ENCODE measurements around the gene BMF. TPM values are rescaled to one million over a fixed set of nuclear protein-coding genes. Genes with fewer than 3 reads are reported as not detected.

Gene BMF
- total RNA-seq, 1 donor from 2014 or later, result 376 TPM

- H3K4me1 Mint-ChIP-seq, result peaks cover 42% of the 10 kb centered on the region
These were observed 68.4 kb downstream of the BMF start for GRCh38 chr15:40040293-40040635.

GRCh38 chr15:40038638-40039543, 69.8 kb downstream of the BMF start, which contains the start of gene SRP14:
TSS of gene SRP14 (minus strand) at chr15:40039181. CDS start at chr15:40039116, 65 bp downstream.
- H3K4me3 Mint-ChIP-seq, result peak within 1 kb of the TSS; percentile 99
- peaks cover 30% of the 10 kb centered on the region for H3K4me1 Mint-ChIP-seq

More at GRCh38 chr15:40040293-40040635, 68.4 kb downstream of the BMF start:
- H3K4me3 Mint-ChIP-seq, result peak overlapping the region; percentile 64
- H3K9me3 Mint-ChIP-seq, result no peaks in the 10 kb centered on the region
- intact Hi-C loops (cut with micrococcal nuclease), result loop anchor here (10.0 kb wide), 1 partner anchor 385 kb away; no protein-coding TSS in a partner anchor
- ATAC-seq (ENCODE audit: low read depth) (no peak), DNase-seq (no peak)
- POLR2A ChIA-PET, result interaction anchor here (0.8 to 13.9 kb wide), 7 partner anchors 7 to 268 kb away, joined by 5 to 1329 read pairs (median 9); partner anchors contain the start of genes BMF and PLCB2
- H3K27me3 Mint-ChIP-seq, result no peaks in the 10 kb centered on the region
- CTCF ChIA-PET, result interaction anchor here (1.4 to 11.2 kb wide), 4 partner anchors 63 to 234 kb away, joined by 4 to 519 read pairs (median 8); partner anchors contain the start of gene BMF
- H3K36me3 Mint-ChIP-seq (ENCODE audit: low read depth), result peaks cover 33% of the 10 kb centered on the region
- no peak for TF ChIP-seq CTCF (IDR thresholded peaks at IDR 0.05)
- peak overlapping the region; percentile 47 for H3K27ac Mint-ChIP-seq

GRCh38 chr15:40038275-40038637, 70.4 kb downstream of the BMF start:
- intact Hi-C loops (cut with micrococcal nuclease), result loop anchor here (5.0 kb wide), 3 partner anchors 106 to 404 kb away; partner anchors contain the start of genes BAHD1, EIF2AK4 and INAFM2

More at GRCh38 chr15:40038638-40039543, 69.8 kb downstream of the BMF start, which contains the start of gene SRP14:
- no peaks in the 10 kb centered on the region for H3K27me3 Mint-ChIP-seq
- no peak for TF ChIP-seq CTCF (IDR thresholded peaks at IDR 0.05)
- ChIA-PET CTCF (interaction anchor here (0.8 to 11.2 kb wide), 5 partner anchors 64 to 240 kb away, joined by 3 to 519 read pairs (median 7); partner anchors contain the start of gene BMF), POLR2A (interaction anchor here (0.5 to 13.9 kb wide), 13 partner anchors 9 to 552 kb away, joined by 3 to 1329 read pairs (median 4); partner anchors contain the start of genes ANKRD63, BMF and PLCB2)
- peaks cover 46% of the 10 kb centered on the region for H3K36me3 Mint-ChIP-seq (ENCODE audit: low read depth)
- intact Hi-C loops (cut with micrococcal nuclease), result loop anchor here (1.0 to 5.0 kb wide), 5 partner anchors 67 to 403 kb away; partner anchors contain the start of genes BAHD1, EIF2AK4, FSIP1 and INAFM2
- no peaks in the 10 kb centered on the region for H3K9me3 Mint-ChIP-seq
- ATAC-seq (ENCODE audit: low read depth) (peak; percentile 97), DNase-seq (peak; percentile 89)
- H3K27ac Mint-ChIP-seq, result peak within 1 kb of the TSS; percentile 95

More at GRCh38 chr15:40038275-40038637, 70.4 kb downstream of the BMF start:
- Mint-ChIP-seq H3K36me3 (ENCODE audit: low read depth) (peaks cover 50% of the 10 kb centered on the region), H3K27ac (peak overlapping the region; percentile 95), H3K4me3 (peak overlapping the region; percentile 99), H3K27me3 (no peaks in the 10 kb centered on the region), H3K9me3 (no peaks in the 10 kb centered on the region), H3K4me1 (peaks cover 30% of the 10 kb centered on the region)
- ATAC-seq (ENCODE audit: low read depth) (no peak), DNase-seq (no peak)
- no peak for TF ChIP-seq CTCF (IDR thresholded peaks at IDR 0.05)
- ChIA-PET CTCF (interaction anchor here (0.8 to 1.4 kb wide), 4 partner anchors 69 to 299 kb away, joined by 3 to 13 read pairs (median 5); no protein-coding TSS in a partner anchor), POLR2A (interaction anchor here (0.5 to 13.9 kb wide), 7 partner anchors 9 to 285 kb away, joined by 3 to 1329 read pairs (median 9); partner anchors contain the start of genes BMF and PLCB2)

Other genes with a start within 250 kb of the BMF start
- gene GPR176, start 188.6 kb downstream of the BMF start, total RNA-seq, result 0.12 TPM in 1 of 2 replicates, not detected in the other
- 22.8 and 24.5 TPM in 2 replicates for gene EIF2AK4, start 174.8 kb downstream of the BMF start, total RNA-seq
- 183 and 217 TPM in 2 replicates for gene SRP14, start 69.7 kb downstream of the BMF start, total RNA-seq
- 3.9 and 4.2 TPM in 2 replicates for gene BUB1B, start 52.2 kb upstream of the BMF start, total RNA-seq
- 0.34 and 0.40 TPM in 2 replicates for gene PAK6, start 130.2 kb upstream of the BMF start, total RNA-seq
- gene ANKRD63, start 174.2 kb upstream of the BMF start, total RNA-seq, result 0.32 TPM in 1 of 2 replicates, not detected in the other
- gene PLCB2, start 199.1 kb upstream of the BMF start, total RNA-seq, result 109 and 126 TPM in 2 replicates
- 9.5 TPM in 2 replicates for gene INAFM2, start 214.8 kb upstream of the BMF start, total RNA-seq
- 0.91 and 2.1 TPM in 2 replicates for gene CCDC9B, start 232.1 kb upstream of the BMF start, total RNA-seq
- gene PHGR1, start 242.2 kb upstream of the BMF start, total RNA-seq, result not detected in 2 replicates
- gene DISP2, start 249.3 kb upstream of the BMF start, total RNA-seq, result 0.38 and 0.39 TPM in 2 replicates